GM19395 (cell line): Measurements from ENCODE around the gene TTC39A.
A peak's percentile ranks its signal among the peaks of the same experiment; 100 is the strongest.
"Not testable (repeated sequence)": the region's sequence is repeated elsewhere in the genome, so short reads cannot be mapped to it uniquely, and the experiment has no call there.

Source experiments
- ATAC-seq: cut with Tn5 transposase; IDR thresholded peaks from one replicate; pipeline ENCODE4 v1.9.1; 2021; ENCODE audit warnings: mild to moderate bottlenecking, moderate library complexity; ENCODE audit not compliant: unreplicated experiment

The TTC39A gene

GRCh38 chr1:51272916-51273315, 57.4 kb downstream of the TTC39A start:
- ATAC-seq = no peak

GRCh38 chr1:51270751-51271150, 59.6 kb downstream of the TTC39A start:
- ATAC-seq = no peak

GRCh38 chr1:51268634-51269033, 61.7 kb downstream of the TTC39A start:
- ATAC-seq = peak; percentile 47

GRCh38 chr1:51266791-51267190, 63.6 kb downstream of the TTC39A start:
- ATAC-seq = no peak

GRCh38 chr1:51266181-51266580, 64.2 kb downstream of the TTC39A start:
- ATAC-seq = no peak

GRCh38 chr1:51265618-51266017, 64.7 kb downstream of the TTC39A start:
- no peak for ATAC-seq

GRCh38 chr1:51264451-51264850, 65.9 kb downstream of the TTC39A start:
- ATAC-seq = no peak

GRCh38 chr1:51263147-51263877, 67.0 kb downstream of the TTC39A start:
- no peak for ATAC-seq

GRCh38 chr1:51255331-51255730, 75.0 kb downstream of the TTC39A start:
- no peak for ATAC-seq

GRCh38 chr1:51253691-51254090, 76.7 kb downstream of the TTC39A start:
- ATAC-seq = no peak

- ATAC-seq = no peak
Measured at GRCh38 chr1:51252366-51252765, 78.0 kb downstream of the TTC39A start.

- ATAC-seq = not testable (repeated sequence)
Measured at GRCh38 chr1:51251165-51251564, 79.2 kb downstream of the TTC39A start.

GRCh38 chr1:51250729-51251128, 79.6 kb downstream of the TTC39A start:
- not testable (repeated sequence) for ATAC-seq

- no peak for ATAC-seq
Measured at GRCh38 chr1:51249445-51249844, 80.9 kb downstream of the TTC39A start.

GRCh38 chr1:51247499-51247898, 82.9 kb downstream of the TTC39A start:
- ATAC-seq = no peak

GRCh38 chr1:51247022-51247421, 83.3 kb downstream of the TTC39A start:
- ATAC-seq = peak; percentile 94

GRCh38 chr1:51242546-51242945, 87.8 kb downstream of the TTC39A start:
- no peak for ATAC-seq

GRCh38 chr1:51241119-51241518, 89.2 kb downstream of the TTC39A start:
- ATAC-seq = no peak

- no peak for ATAC-seq
Measured at GRCh38 chr1:51240084-51240483, 90.3 kb downstream of the TTC39A start.

- ATAC-seq = no peak
Measured at GRCh38 chr1:51238034-51238403, 92.3 kb downstream of the TTC39A start.

- no peak for ATAC-seq
Measured at GRCh38 chr1:51237351-51238033, 92.9 kb downstream of the TTC39A start.
